CD4-positive, alpha-beta T cell treated with Interferon alpha-2 for 1 hour (primary cell): Measurements from ENCODE around the gene CDPF1.
"Not testable (repeated sequence)": the region's sequence is repeated elsewhere in the genome, so short reads cannot be mapped to it uniquely, and the experiment has no call there.

Experiments used
- DNase-seq, 2 donors: peaks; one replicate each; pipeline ENCODE4 v3.0.0-alpha.2; 2020 to 2022

The CDPF1 gene

DNA sequence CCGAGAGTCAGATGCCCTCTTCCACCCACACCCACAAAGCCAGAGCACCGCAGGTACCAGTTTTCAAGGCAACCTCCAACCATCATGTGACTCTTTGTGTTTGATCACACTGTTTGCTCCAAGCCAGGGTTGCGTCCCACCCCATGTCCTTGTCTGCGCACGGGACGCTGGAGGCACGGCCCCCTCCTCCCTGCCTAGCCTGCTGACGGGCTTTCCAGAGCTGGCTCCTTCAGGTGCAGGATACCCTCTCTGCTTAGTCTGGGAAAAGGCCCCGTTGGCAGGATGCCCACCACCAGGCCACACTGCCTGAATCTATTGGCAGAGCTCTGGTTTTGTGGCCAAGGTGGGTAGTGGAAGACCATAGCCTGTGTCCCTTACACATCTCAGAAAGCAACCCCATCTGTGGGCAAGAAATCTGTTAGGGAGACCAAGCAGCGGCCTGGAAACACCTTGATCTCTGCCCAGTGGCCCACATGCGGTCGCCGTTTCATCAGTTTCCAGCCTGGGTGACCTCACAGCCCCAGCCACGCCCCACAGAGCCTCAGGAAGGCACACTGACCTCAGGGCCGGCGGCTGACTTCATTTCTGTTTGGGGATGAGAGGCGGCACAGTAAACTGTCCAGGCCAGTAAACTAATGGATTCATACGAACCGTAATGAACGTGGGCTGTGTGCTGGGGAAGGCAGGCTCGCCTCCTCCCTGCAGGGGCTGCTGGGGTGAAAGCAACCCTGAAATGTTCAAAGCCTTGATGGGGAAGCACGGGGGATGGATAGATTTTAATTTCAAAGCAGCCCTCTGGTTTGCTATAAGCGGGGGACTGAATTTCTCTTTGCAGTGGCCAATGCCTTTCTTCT, 25.8 kb downstream of the CDPF1 start:
- DNase-seq = no peak

DNA sequence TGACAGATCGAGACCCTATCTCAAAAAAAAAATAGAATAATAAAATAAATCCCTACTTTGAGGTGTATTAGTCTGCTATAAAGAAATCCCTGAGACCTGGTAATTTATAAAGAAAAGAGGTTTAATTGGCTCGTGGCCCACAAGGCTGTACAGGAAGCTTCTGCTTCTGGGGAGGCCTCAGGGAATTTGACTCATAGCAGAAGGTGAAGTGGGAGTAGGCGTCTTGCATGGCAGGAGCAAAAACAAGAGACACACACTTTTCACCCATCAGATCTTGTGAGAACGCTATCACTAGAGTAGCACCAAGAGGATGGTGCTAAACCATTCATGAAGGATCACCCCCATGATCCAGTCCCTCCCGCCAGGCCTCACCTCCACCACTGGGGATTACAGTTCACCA, 29.2 kb downstream of the CDPF1 start:
- no peak for DNase-seq

DNA sequence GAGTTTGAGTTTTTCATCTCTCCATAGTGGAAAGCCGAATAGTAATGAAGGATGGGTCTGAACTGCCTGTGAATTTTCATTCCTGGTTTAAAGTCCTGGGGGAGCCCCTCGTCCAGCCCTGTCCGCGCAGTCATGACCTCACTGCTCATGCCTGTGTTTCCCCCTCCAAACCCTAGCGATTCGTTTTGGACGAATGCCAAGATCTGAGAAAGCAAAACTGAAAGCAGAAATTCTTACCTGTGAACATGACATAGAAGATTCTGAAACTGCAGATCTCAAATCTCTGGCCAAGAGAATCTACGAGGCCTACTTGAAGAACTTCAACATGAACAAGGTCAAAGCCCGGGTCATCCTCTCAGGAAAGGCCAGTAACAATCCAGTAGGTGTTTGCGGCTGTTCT, 30.5 kb downstream of the CDPF1 start:
- peak in 1 of 2 donors; percentile 45 for DNase-seq

DNA sequence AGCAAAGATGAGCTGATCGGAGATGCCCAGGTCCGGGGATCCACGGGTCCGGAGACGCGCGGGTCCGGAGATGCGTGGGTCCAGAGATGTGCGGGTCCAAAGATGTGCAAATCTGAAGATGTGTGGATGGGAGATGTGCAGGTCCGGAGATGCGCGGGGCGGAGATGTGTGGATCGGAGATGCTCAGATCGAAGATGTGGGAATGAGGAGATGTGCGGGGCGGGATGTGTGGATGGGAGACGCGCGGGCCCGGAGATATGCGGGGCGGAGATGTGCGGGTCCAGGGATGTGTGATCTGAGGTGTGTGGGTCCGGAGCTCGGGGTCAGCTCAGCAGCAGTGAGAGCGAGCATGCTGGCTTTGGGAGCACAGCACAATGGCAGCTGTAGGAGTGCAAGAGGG, 35.5 kb downstream of the CDPF1 start:
- DNase-seq = no peak

DNA sequence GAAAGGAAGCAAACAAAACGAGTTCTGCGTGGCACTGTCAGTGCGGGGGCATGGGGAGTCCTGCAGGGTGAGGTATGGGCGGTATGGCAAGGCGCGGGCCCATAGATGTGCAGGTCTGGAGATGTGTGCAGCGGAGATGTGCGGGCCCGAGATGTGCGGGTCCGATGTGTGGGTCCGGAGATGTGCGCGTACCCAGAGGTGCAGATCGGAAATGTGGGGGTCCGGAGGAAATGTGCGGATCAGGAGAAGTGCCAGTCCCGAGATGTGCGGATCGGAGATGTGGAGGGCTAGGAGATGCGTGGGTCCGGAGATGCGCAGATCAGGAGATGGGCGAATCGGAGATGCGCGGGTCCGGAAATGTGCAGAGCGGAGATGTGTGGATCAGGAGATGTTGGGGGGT, 35.9 kb downstream of the CDPF1 start:
- DNase-seq = no peak

DNA sequence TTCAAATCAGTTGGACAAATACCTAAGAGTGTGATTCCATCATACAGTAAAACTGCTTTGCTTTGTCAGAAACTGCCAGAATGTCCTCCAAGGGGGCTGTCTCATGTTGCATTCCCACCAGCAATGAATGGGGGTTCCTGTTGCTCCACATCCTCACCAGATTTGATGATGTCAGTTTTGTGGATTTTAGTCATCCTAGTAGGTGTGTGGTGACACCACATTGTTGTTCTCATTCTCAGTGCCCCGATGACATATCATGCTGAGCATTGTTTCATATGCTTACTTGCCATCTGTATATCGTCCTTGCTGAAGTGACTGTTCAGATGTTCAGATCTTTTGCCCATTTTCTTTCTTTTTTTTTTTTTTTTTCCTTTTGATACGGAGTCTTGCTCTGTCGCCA, 37.0 kb downstream of the CDPF1 start:
- DNase-seq = no peak

DNA sequence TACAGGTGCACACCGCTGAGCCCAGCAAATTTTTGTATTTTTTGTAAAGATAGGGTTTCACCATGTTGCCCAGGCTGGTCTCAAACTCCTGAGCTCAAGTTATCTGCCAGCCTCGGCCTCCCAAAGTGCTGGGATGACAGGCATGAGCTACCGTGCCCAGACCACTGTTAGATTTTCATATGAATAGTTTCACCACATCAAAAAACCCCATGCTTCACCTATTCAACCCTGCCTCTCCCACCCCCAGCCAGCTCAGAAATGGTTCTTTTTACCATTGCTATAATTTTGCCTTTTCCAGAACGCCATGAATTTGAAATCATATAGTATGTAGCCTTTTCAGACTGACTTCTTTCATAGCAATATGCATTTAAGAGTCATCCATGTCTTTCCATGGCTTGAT, 37.9 kb downstream of the CDPF1 start:
- no peak for DNase-seq

DNA sequence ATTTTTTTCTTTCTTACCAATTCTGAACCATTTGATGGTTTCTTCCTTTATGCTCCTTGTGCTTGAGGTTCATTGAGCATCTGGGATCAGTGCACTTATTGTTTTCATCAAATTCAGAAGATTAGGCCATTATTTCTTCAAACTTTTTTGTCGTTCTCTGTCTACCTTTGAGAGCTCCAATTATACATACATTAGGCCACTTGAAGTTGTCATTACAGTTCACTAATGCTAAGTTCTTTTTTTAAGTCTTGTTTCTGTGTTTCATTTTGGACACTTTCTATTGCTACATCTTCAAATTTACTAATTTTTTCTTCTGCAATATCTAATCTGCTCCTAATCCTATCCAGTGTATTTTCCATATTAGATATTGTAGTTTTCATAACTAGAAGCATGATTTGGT, 40.8 kb downstream of the CDPF1 start:
- DNase-seq = no peak

DNA sequence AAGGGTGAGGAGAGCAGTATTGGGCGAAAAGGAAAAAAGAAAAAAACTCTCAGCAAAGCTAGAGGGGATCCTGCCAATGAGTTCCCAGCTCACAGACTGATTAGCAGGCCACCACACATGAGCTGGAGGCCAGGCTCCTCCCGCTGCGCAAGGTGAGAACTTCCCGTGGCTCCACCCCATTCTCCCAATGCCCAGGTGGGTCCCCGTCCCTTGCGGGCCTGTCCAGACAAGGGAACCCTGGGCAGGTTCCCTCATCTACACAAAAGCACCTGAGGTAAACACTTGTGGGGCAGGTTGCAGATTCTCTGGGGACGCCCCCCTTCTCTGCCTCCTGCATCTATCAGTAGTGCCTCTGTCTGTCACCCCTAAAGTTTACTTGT, 46.5 kb downstream of the CDPF1 start:
- DNase-seq = no peak

DNA sequence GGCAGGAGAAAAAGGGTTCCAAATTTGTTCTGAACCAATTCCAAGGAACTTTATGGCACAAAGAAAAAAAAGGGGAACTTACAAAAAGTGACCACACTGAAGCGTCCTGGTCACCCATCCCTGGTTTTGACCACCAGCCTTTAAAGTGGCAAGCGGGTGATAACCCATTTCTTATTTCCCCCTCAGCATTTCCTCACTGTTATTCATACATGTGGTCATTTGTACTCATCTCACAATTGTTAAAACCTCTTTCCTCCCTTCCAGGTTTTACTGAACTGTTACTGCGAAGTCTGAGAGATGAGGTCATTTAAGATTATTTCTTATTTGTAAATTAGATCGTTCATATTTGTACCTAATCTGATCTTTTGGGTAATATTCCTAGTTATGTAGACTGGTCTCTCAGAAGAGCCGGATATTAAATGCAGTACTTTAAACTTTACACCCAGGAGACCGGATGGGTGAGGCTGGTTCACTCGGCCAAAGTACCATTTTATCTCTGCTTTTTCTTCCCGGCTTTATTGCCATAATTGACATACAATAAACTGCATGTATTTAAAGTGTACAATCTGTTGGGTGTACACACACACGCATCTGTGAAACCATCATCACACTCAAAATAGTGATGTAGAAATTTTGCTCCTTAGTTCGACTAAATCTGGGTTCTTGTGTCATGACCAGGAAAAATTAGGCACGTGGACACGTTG, 47.0 kb downstream of the CDPF1 start:
- no peak for DNase-seq

DNA sequence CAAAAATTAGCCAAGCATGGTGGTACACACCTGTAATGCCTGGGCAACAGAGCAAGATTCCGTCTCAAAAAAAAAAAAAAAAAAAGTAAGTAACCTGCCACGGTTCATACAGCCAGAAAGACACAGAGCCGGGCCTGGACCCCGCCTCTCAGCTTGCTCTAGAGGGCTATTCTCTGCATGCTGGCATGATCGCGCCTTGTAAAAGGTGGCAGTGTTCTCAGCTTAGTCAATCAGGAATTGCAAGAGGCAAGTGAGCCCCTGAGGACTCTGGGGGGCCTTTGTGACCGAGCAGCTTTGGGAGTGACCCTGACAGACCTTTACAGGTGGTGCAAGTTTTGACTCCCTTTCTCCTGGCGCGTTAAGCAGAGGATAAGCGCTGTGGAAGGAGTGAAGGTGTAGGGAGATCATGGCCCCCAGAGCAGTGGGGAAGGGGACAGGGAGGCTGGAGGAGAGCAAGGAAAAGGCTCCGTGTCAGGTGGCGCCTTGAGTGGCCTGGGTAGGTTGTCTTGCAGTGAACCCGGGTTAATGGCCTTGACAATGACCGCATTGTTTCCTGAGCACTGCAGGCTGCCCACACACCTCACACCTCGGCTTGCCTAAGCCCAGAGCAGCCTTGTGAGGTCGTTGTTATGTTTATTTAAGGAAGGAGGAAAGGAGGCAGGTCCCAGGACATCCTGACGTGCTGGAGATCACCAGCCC, 48.9 kb downstream of the CDPF1 start:
- DNase-seq = no peak

DNA sequence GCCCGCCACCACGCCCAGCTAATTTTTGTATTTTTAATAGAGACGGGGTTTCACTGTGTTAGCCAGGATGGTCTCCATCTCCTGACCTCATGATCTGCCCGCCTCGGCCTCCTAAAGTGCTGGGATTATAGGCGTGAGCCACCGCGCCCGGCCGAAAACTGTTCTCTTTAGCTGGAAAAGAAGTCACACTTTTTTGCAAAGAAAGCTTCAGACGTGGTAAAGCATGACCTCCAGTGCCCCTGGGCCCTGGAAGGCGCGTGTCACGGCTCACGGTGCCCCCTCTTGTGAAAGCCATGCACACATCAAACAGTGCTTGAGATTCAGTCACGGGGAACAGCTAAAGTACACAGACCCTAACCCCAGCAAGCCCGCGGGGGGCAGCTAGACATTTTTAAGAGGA, 51.3 kb downstream of the CDPF1 start:
- DNase-seq = not testable (repeated sequence)

DNA sequence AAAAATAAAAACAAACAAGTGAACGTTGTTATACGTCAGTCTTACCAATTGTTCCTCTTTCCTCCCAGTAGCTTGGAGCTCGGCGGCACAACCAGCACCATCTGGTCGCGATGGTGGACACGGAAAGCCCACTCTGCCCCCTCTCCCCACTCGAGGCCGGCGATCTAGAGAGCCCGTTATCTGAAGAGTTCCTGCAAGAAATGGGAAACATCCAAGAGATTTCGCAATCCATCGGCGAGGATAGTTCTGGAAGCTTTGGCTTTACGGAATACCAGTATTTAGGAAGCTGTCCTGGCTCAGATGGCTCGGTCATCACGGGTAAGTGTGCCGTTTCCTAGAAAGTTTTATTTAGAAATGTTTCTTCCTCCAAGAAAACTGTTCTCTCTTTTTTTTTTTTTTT, 51.8 kb downstream of the CDPF1 start:
- DNase-seq = no peak

DNA sequence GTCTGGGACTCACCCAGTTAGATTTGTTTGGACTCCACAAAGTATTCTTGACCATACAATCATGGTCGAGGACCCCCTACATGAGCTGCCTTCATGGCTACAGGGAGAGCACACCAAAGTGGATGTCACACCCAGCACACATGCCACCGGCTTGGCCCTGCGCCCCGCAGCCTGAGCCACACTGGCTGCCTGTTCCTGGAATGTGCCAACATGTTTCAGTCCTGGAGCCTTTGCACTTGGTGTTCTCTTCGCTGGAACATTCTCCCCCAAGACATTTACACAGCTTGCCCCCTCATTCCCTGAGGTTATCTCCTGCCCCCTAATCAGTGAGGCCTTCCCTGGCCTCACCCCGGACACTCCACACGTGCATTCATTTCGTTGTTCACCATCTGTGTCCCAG, 53.8 kb downstream of the CDPF1 start:
- DNase-seq = no peak

DNA sequence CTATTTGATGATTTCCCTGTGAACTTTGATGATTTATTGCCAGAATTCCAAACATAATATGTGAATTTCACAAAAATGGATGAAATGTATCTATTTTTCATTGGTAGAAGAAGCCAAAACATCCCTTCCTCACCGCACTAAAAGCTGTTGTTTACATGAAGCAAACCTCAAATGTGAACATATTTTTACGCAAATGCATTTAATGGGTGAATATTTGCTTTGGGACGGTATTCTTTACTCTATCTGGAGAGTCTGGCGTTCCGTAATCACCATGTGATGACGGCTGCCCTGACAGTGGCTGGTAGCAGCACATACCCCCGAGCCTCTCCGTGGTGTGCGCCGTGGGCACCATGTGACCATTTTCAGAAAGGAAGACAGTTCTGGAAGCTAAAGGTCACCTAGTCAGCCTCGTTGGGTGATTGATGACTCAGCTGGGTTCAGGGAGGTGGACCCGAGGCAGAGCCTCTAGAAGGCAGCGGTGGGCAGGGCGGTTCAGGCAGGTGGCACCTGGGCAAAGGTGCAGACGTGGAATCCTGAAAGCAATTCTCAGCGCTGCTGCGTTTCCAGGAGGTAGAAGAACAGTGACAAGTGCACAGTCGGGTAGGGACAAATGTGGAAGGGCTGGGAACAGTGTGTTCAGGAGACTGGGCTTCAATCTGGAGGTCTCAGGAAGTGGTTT, 54.5 kb downstream of the CDPF1 start:
- DNase-seq = no peak
